Tibial nerve (tissue), 4 donors: ENCODE results near the gene LSM14B. TPM values are rescaled to one million over a fixed set of nuclear protein-coding genes. Genes with fewer than 3 reads are reported as not detected.

Experiments
- DNase-seq, 2 donors: peaks; one replicate each; pipeline ENCODE4 v3.0.0-alpha.2; 2019; ENCODE audit warnings: low spot score in 2 of 2
- H3K27ac ChIP-seq, 4 donors: fragments of 200-600 bp; sonication (generic) in 3 of 4; one replicate each; pipeline ENCODE4 v1.5.1; 2017 to 2019; ENCODE audit warnings: mild to moderate bottlenecking in 1 of 4
- H3K27me3 ChIP-seq, 2 donors: fragments of 200-600 bp; sonication (generic) in 1 of 2; one replicate each; pipeline versions ENCODE4 v1.5.1 to v1.6.0; 2017 to 2019
- H3K36me3 ChIP-seq, 3 donors: fragments of 200-600 bp; sonication (generic); one replicate each; pipeline ENCODE4 v1.5.1; 2018 to 2019
- H3K4me1 ChIP-seq, 4 donors: fragments of 200-600 bp; sonication (generic) in 3 of 4; one replicate each; pipeline ENCODE4 v1.5.1; 2017 to 2019
- H3K4me3 ChIP-seq, 4 donors: fragments of 200-600 bp; sonication (generic) in 3 of 4; one replicate each; pipeline ENCODE4 v1.5.1; 2017 to 2019; ENCODE audit warnings: mild to moderate bottlenecking in 1 of 4, moderate library complexity in 1 of 4
- H3K9me3 ChIP-seq, 4 donors: fragments of 200-600 bp; sonication (generic) in 3 of 4; one replicate each; pipeline ENCODE4 v1.5.1; 2017 to 2019
- CTCF ChIP-seq, 5 experiments: fragments of 200-600 bp in 3 of 5; fragments of 450-650 bp in 2 of 5; sonication (generic) in 3 of 5; IDR thresholded peaks; one replicate each; pipeline ENCODE4 v1.5.1; 2016 to 2019; ENCODE audit warnings: antibody characterized with exemption in 5 of 5, mild to moderate bottlenecking in 3 of 5, moderate library complexity in 2 of 5
- EP300 ChIP-seq, 2 donors: sonication (generic); formaldehyde crosslinking; IDR thresholded peaks; one replicate each; pipeline ENCODE4 v1.6.1; 2017; ENCODE audit warnings: antibody characterized with exemption in 2 of 2, mild to moderate bottlenecking in 1 of 2
- POLR2A ChIP-seq, 2 donors: fragments of 450-650 bp; IDR thresholded peaks; one replicate each; pipeline ENCODE4 v1.6.1; 2017; ENCODE audit warnings: antibody characterized with exemption in 2 of 2, mild to moderate bottlenecking in 2 of 2, moderate library complexity in 2 of 2
- WGBS, 2 donors: methylation state at CpG; one replicate each; pipeline ENCODE4 v1.1.5; 2018; 5-methylcytosine and 5-hydroxymethylcytosine counted together
- total RNA-seq, 4 donors: library from RNA; depleted of rRNA; stranded (reverse); fragments of >200 nt; gene quantifications; one replicate each; pipeline ENCODE4 v1.1.0, GENCODE V29; 2016

The LSM14B gene
- total RNA-seq, 4 donors from 2014 or later, result 23.8 to 32.6 (median 28.5) TPM

GRCh38 chr20:62118113-62119043 is 3.9 kb upstream of the LSM14B start:
- Histone ChIP-seq H3K4me3 (no peak overlapping the region), H3K4me1 (peaks cover 0 to 8% (median 3%) of the 10 kb centered on the region in 4 donors), H3K36me3 (no peaks in the 10 kb centered on the region), H3K27me3 (peaks cover 0 to 61% of the 10 kb centered on the region in 2 donors), H3K27ac (no peak overlapping the region), H3K9me3 (peaks cover 0 to 9% (median 0%) of the 10 kb centered on the region in 4 donors)
- 59 to 60% methylated on average over 19 to 21 of the region's 21 CpGs for WGBS, 2 donors
- no peak for DNase-seq
- no peak for TF ChIP-seq CTCF (IDR thresholded peaks at IDR 0.05)
- TF ChIP-seq EP300 (IDR thresholded peaks at IDR 0.05), result no peak
- TF ChIP-seq POLR2A (IDR thresholded peaks at IDR 0.05), result no peak

- no peak for TF ChIP-seq POLR2A (IDR thresholded peaks at IDR 0.05)
- TF ChIP-seq CTCF (IDR thresholded peaks at IDR 0.05), result no peak
- no peak for TF ChIP-seq EP300 (IDR thresholded peaks at IDR 0.05)
- no peak overlapping the region for H3K27ac ChIP-seq
These were observed 3.2 kb upstream of the LSM14B start for GRCh38 chr20:62119115-62119514.

GRCh38 chr20:62119591-62120364 is 2.5 kb upstream of the LSM14B start:
- Histone ChIP-seq H3K27ac (no peak overlapping the region), H3K36me3 (peaks cover 0 to 2% (median 0%) of the 10 kb centered on the region in 3 donors), H3K4me3 (no peak overlapping the region), H3K4me1 (peaks cover 0 to 16% (median 14%) of the 10 kb centered on the region in 4 donors), H3K9me3 (no peaks in the 10 kb centered on the region), H3K27me3 (peaks cover 0 to 47% of the 10 kb centered on the region in 2 donors)
- TF ChIP-seq CTCF (IDR thresholded peaks at IDR 0.05) (no peak), EP300 (IDR thresholded peaks at IDR 0.05) (no peak), POLR2A (IDR thresholded peaks at IDR 0.05) (no peak)
- DNase-seq, result no peak
- WGBS, 2 donors, result 69 to 74% methylated on average over 5 to 10 of the region's 10 CpGs

More at GRCh38 chr20:62119115-62119514, 3.2 kb upstream of the LSM14B start:
- peaks cover 0 to 15% (median 10%) of the 10 kb centered on the region in 4 donors for H3K4me1 ChIP-seq
- 68 to 83% methylated on average over 2 to 5 of the region's 5 CpGs for WGBS, 2 donors
- H3K27me3 ChIP-seq, result peaks cover 0 to 53% of the 10 kb centered on the region in 2 donors
- peaks cover 0 to 2% (median 0%) of the 10 kb centered on the region in 4 donors for H3K9me3 ChIP-seq
- no peak overlapping the region for H3K4me3 ChIP-seq
- H3K36me3 ChIP-seq, result no peaks in the 10 kb centered on the region
- DNase-seq, result no peak

GRCh38 chr20:62120365-62120762 is 1.9 kb upstream of the LSM14B start:
- H3K9me3 ChIP-seq, result no peaks in the 10 kb centered on the region
- H3K36me3 ChIP-seq, result peaks cover 0 to 8% (median 4%) of the 10 kb centered on the region in 3 donors
- H3K27ac ChIP-seq, result peak overlapping the region in 1 of 4 donors; percentile 93
- TF ChIP-seq POLR2A (IDR thresholded peaks at IDR 0.05) (no peak), EP300 (IDR thresholded peaks at IDR 0.05) (no peak), CTCF (IDR thresholded peaks at IDR 0.05) (no peak)
- WGBS, 2 donors, result 89 to 90% methylated on average over 5 of the region's 5 CpGs
- DNase-seq, result no peak
- peaks cover 0 to 41% of the 10 kb centered on the region in 2 donors for H3K27me3 ChIP-seq
- H3K4me1 ChIP-seq, result peaks cover 0 to 16% (median 14%) of the 10 kb centered on the region in 4 donors
- H3K4me3 ChIP-seq, result no peak overlapping the region
